NCI-H345 (cell line): Measurements from ENCODE around the gene TOM1.

Source experiments
- DNase-seq: peaks from one replicate; lab custom pipeline; 2025; lab: John Stamatoyannopoulos, UW

TOM1 gene

GRCh38 chr22:35369996-35370395 lies 70.3 kb downstream of the TOM1 start:
- DNase-seq, result no peak

GRCh38 chr22:35373781-35374180 lies 74.1 kb downstream of the TOM1 start:
- DNase-seq, result no peak

GRCh38 chr22:35375031-35375430 lies 75.3 kb downstream of the TOM1 start:
- no peak for DNase-seq

- DNase-seq, result no peak
Observed at GRCh38 chr22:35375526-35375925, 75.8 kb downstream of the TOM1 start.

- peak; percentile 28 for DNase-seq
Observed at GRCh38 chr22:35376728-35377472, 77.2 kb downstream of the TOM1 start.

GRCh38 chr22:35377735-35378134 lies 78.0 kb downstream of the TOM1 start:
- DNase-seq, result no peak

- DNase-seq, result no peak
Observed at GRCh38 chr22:35378621-35379020, 78.9 kb downstream of the TOM1 start.

GRCh38 chr22:35379146-35379993 lies 79.7 kb downstream of the TOM1 start:
- DNase-seq, result no peak

GRCh38 chr22:35380013-35380412 lies 80.3 kb downstream of the TOM1 start:
- no peak for DNase-seq

- peak; percentile 69 for DNase-seq
Observed at GRCh38 chr22:35380537-35381423, 81.1 kb downstream of the TOM1 start, which contains the start of gene HMOX1. Gene HMOX1, plus strand, starts transcription at chr22:35381096. Its CDS starts 78 bp downstream, at chr22:35381174.

- DNase-seq, result no peak
Observed at GRCh38 chr22:35381424-35382009, 81.8 kb downstream of the TOM1 start.

- DNase-seq, result no peak
Observed at GRCh38 chr22:35383679-35384071, 84.0 kb downstream of the TOM1 start.

- DNase-seq, result no peak
Observed at GRCh38 chr22:35384527-35384926, 84.8 kb downstream of the TOM1 start.

GRCh38 chr22:35384975-35385588 lies 85.4 kb downstream of the TOM1 start:
- DNase-seq, result no peak

- DNase-seq, result no peak
Observed at GRCh38 chr22:35386670-35387288, 87.1 kb downstream of the TOM1 start.

GRCh38 chr22:35390933-35391332 lies 91.2 kb downstream of the TOM1 start:
- DNase-seq, result no peak

GRCh38 chr22:35392357-35392756 lies 92.7 kb downstream of the TOM1 start:
- DNase-seq, result no peak

- no peak for DNase-seq
Observed at GRCh38 chr22:35393116-35394010, 93.7 kb downstream of the TOM1 start.

- no peak for DNase-seq
Observed at GRCh38 chr22:35394011-35394312, 94.3 kb downstream of the TOM1 start.
